ENCODE data around the gene PCBP3.

DNA sequence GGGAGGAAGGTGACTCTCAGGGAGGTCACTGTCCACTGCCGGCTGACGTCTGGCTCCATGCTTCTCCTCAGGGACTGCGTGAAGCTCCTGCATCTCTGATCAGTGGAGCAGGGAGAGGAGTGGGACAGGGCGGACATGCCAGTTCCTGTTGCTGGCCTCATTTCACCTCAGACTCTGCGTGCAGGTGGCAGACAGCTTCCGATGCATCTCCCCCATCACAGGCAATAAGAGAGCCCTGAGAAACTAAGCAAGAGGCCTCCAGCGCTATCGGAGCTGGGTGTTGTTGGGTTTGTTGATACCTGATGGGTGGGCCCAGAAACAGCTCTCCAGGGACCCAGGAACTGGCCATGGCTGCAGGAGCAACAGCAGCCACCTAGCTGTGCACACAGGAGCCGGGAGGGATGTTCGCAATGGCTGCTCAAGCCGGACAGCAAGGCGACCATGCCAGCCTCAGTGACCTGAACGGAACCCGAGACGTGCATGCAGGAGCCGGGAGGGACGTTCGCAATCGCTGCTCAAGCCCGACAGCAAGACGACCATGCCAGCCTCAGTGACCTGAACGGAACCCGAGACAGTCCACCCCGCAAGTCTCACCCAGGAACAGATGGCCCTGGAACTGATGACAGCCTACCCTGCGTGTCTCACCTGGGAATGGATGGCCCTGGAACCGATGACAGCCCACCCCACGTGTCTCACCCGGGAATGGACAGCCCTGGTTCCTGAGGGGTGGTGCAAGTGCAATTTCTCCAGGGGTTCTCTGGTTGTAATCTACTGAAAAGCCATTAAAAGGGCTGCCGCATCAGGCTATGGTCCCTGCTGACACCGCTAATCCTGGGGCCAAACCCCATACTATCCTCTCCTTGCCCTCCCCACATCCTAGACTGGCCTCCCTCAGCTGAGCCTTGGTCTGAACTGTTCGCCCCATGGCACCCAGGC lies 14.2 kb upstream of the PCBP3 start:
- TF ChIP-seq CTCF (IDR thresholded peaks at IDR 0.05) = no peak
- TF ChIP-seq ZFX (IDR thresholded peaks at IDR 0.05; ENCODE audit: borderline replicate concordance) = no peak

All from 22Rv1 (cell line).